NOMO-1 treated with DMSO at 0.1 percent for 48 hours (cell line): ENCODE results near the gene ARHGAP6.

ENCODE experiments used
- DNase-seq: peaks from one replicate; lab custom pipeline; 2025; ENCODE audit not compliant: unreplicated experiment; lab: John Stamatoyannopoulos, UW

ARHGAP6 gene

DNA sequence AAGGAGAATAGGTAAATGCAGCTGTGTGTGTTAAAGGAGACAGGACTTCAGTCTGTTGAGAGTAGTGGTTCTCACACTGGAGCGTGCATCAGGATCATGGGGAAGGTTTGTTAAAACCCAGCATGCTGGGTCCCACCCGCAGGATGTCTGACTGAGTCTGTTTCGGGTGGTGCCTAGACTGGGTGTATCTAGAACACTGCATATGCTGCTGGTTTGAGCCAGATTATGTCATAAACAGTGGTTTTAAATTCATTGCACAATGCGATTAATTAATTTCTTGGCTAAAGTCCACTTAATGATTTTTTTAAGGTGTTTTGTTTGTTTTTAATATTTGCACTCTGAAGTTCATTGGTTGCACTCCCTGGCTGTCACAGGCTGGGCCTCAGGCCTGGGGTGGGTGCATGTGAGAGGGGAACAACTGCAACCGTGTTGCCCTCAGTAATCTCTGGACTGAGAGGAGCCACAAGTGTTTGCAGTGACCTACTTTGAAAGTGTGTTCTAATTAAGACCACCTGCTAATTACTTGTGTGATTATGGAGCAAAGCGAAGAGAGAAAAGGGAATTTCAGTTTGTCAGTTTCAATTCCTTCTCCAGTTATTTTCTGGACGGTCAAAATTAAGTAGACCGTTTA is 546.3 kb downstream of the ARHGAP6 start:
- no peak for DNase-seq

DNA sequence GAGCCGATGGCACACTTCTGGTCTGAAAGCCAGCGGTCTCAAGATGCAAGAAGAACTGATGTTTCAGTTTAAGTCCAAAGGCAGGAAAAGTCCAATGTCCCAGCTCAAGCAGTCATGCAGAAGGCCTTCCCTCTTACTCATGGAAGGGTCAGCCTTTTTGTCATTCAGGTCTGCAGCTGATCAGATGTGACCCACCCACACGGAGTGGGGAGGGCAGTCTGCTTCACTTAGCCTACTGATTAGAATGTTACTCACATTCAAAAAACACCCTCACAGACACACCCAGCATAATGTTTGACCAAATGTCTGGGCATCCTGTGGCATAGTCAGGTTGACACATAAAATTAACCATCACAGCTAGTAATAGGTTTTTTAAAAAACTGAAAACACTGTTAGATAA is 548.0 kb downstream of the ARHGAP6 start:
- DNase-seq: no peak

DNA sequence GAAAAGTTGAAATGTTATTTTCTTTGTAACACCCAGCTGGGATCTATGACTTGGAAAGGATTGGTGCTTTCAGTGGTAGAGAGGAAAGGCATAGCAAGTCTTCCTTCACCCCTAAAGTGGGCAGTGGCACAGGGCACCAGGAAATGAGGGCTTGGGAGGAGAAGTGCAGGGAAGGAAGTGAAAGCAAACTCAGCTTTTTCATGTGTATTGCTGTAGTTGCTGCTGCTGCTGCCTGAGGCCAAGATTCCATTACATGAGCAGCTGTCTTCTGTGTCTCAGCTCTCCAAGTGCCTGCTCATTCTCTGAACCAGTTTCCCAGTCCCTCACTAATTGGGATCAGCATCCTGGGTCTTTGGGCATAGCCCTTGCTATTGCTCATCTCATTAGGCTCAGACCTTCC is 552.0 kb downstream of the ARHGAP6 start:
- peak; percentile 64 for DNase-seq

DNA sequence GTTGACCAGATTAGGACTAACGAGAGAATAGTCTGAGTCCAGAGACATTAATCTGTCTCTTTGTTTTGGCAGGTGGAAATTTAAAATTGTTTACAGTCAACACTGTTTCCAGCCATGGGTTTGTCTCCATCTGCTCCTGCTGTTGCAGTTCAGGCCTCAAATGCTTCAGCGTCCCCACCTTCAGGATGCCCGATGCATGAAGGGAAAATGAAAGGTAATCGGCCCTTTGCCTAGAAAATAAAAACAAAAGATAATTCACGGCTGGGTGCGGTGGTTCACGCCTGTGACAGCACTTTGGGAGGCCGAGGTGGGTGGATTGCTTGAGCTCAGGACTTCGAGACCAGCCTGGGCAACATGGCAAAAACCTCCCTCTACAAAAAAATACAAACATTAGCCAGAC is 553.8 kb downstream of the ARHGAP6 start:
- DNase-seq: no peak

DNA sequence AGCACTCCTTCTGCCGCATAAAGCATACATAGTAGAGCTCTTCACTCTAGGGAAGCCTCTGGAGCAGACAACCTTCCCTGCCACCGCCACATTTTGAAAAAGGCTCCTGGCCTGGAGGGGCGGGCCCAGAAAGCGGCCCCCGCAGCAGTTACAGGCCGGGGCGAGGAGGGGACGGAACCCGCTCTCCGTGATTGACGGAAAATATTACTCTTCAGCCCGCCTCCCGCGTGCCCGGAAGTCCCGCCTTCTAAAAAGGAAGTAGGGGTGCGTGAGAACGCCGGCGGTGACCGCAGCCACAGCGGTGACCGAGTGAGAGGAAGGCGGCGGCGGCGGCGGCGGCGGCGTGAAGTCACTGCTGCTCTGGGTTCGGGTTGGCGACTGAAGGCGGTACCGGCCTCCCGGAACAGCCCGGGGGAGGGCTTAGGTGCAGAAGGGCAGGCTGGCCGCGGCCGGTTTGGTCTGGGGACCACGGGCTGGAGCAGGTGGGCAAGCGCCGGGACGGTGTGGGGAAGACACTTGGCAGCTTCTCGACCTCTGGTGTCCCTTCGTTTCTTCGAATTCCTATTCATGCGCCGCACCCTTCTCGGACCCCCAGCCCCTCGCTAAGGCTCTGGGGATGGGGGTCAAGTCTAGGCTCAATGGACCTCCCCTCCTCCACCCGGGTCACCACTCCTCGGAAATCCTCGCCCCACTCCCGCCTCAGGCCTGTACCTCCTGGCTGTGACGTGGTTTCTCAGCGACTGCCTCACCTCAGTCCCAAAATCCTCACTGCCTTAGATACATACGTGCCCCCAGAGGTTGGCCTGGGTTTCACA is 554.5 kb downstream of the ARHGAP6 start, which contains the start of gene HCCS:
Gene HCCS (plus strand): TSS at position 296 of the 815 bp plus-strand sequence. CDS start 729 bp downstream, outside the sequence.
- peak; percentile 67 for DNase-seq

DNA sequence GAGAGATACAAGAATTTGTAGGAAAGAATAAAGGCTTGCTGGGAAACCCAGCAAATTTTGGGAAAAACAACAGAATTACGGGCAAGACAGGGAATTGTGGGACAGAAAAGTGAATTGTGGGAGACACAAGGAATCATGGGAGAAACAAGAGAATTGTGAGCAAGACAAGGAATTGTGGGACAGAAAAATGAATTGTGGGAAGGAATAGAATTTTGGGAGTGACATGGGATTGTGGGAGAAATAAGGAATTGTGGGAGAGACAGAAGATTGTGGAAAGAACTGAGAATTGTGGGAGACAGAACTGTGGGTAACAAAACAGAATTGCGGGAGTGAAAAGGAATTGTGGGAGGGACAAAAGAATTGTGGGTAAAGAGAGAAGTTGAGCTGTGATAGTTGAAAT is 555.8 kb downstream of the ARHGAP6 start:
- no peak for DNase-seq

DNA sequence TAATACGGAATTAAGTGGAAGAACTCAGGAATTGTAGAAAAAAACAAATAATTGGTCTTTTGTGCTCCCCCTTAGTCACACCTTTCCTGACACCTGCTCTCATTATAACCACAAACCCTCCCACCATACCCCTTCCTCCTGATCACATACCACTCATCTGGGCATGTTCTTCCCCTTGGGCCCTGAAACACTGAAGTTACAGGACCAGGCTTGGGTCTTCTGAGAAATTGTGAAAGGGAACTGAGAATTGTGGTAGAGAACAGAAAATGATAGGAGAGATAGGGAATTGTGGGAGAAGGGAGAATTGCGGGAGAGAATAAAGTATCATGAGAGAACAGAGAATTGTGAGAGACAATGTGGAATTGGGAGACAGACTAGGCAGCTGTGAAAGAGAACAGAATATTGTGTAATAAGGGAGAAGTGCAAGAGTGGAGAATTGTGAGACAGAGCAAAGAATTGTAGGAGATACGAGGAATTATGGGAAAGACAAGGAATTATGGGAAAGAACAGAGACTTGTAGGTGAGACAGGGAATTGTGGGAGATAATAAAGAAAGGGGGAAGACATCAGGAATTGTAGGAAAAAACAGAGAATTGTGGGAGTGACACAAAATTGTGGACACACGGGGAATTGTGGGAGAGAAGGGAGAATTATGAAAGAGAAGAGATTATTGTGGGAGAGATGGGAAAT is 557.3 kb downstream of the ARHGAP6 start:
- no peak for DNase-seq

DNA sequence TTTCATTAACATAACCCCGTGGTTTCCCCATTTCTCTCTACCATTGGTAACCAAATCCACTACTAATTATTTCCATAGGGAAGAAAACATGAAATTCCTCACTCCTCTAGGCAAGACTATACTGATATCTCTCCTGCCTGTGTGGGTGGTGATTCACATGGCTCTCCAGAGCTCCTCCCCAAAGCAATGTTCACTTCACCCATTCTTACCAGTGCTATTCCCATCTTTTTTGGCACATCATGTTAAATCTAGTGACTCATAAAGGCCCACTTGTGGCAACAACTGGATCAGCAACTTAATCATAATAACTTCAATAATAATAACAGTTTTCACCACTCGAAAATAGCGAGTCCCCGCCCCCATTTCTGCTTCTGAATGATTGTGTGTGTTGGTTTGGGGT is 560.6 kb downstream of the ARHGAP6 start:
- DNase-seq: no peak

DNA sequence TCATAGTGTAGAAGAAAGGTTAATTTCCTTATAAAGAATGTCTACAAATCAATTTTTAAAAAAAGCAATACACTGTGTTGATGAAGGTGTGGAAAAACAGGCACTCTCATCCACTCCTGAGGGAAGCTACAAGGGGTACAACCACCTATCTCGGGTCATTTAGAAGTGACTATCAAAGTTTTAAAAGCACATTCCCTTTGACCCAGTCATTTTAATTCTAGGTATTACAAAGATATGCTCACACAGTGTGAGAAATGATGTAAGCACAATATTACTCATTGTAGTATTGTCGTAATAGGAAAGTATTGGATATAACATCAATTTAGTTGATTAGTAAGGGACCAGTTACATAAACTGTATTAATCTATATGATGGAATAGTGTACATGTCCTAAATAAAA is 562.0 kb downstream of the ARHGAP6 start:
- no peak for DNase-seq

DNA sequence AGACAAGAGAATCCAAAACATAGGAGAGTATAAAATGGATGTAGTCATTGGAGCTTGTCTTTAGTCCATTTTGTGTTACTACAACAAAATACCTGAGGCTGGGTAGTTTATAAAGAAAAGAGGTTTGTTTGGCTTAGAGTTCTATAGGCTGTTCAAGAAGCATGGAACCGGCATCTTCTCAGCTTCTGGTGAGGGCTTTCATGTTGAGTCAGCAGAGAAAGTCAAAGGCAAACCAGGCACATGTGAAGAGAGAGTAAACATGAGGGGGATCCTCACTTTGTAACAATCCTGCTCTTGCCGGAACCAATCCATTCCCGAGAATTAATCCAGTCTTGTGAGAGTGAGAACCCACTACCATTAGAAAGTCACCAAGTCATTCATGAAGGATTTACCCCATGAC is 562.7 kb downstream of the ARHGAP6 start:
- DNase-seq: no peak

DNA sequence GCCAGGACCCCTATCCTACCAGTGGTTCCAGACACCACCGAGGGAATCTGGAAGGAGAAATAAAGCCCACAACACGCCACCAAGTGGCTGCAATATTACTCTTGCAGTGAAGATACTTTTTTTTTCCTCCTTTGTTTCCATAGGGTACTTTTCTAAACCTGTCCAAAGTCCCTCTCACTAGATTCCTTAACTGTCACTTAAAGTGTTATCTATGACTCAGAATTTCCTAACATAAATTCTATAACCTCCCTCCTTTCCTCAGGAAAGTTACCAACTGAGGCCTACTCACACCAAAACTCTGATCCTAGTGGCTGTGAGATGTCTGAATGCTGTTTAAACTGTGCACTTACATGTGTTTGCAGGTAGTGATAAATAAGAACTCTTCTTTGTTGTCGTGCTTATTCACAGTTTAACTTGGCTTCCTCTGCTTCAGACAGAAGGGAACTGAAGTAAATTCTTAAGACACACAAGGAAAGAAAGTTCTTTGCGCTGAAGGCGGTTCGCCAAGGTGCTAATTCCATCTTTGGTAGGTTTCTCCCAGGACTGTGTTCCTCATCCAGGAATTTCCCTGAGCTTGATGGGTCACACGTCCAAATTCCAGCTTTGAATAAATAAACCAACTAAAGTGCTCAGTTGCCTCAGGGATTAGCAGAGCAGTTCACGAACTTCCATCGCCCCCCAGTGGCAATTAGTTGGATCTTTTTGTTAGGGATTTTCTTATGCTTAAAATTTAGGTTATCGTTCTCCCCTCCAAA is 565.3 kb downstream of the ARHGAP6 start:
- DNase-seq: no peak

DNA sequence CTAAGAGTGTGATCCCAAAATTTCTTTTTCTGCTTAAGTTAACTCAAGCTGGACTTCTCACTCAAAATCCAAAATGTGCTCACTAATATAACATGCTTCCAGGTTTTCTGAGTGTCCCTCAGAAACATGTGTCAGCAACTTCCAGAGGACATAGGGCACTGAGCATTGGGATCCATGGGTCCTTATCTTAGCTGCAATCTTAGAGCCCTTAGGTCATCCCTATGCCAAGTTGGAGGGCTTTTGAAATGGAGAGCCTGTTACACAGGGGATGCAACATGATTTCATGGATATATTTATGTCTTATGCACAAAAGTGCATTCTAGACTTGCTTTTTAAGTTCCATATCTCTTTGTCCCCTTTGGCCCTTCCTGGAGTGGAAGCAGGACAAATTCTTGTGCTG is 566.3 kb downstream of the ARHGAP6 start:
- no peak for DNase-seq

DNA sequence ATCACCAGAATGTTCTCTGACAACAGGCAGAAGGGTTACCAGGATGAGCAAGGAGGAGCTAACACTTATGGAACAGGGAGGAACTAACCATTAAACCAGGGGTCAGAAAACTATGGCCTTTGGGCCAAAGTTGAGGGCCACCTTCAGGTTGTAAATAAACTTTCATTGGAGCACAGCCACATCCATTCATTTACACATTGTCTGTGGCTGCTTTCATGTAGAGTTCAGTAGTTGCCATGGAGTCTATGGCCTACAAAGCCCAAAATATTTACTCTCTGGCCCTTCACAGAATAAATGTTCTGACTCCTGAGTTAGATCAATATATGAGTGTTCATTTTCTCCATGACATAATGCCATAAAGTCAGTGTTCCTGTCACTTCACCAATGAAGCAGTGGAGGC is 567.8 kb downstream of the ARHGAP6 start:
- no peak for DNase-seq

DNA sequence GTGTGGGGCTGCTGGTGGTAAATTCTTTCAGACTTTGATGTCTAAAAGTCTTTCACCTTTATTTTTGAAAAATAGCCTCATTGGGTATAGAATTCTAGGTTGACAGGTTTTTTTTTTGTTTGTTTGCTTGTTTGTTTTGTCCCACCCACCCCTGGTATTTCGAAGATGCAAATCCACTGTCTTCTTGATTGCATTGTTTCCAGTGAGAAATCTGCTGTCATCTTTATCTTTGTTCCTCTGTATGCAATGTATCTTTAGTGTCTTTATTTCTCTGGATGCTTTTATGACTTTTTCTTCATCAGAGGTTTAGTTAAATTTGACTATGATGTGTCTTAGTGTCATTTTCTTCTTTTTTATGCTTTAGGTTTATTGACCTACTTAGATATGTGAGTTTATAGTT is 575.9 kb downstream of the ARHGAP6 start:
- no peak for DNase-seq
